Hepatocyte (in vitro differentiated cells): ENCODE results near the gene FLVCR2. TPM values are rescaled to one million over a fixed set of nuclear protein-coding genes. Genes with fewer than 3 reads are reported as not detected.

Experiments
- DNase-seq: peaks from one replicate; pipeline ENCODE4 v3.0.0-alpha.2; 2016; ENCODE audit warnings: low spot score
- H2AFZ ChIP-seq: fragments of 200-600 bp; sonication (generic); 2 replicates; pipeline ENCODE4 v1.6.0; 2016; ENCODE audit warnings: antibody characterized with exemption, mild to moderate bottlenecking
- H3K27ac ChIP-seq: fragments of 200-600 bp; sonication (generic); 2 replicates; pipeline ENCODE4 v1.5.1; 2016; ENCODE audit warnings: mild to moderate bottlenecking
- H3K27me3 ChIP-seq: fragments of 200-600 bp; sonication (generic); 2 replicates; pipeline ENCODE4 v1.6.1; 2016
- H3K36me3 ChIP-seq: fragments of 200-600 bp; sonication (generic); replicated peaks from 2 replicates; pipeline ENCODE4 v1.5.1; 2016; ENCODE audit warnings: low read depth; ENCODE audit not compliant: insufficient read depth
- H3K4me1 ChIP-seq: fragments of 200-600 bp; sonication (generic); 2 replicates; pipeline ENCODE4 v1.5.1; 2016; ENCODE audit warnings: mild to moderate bottlenecking, moderate library complexity; ENCODE audit not compliant: insufficient read depth
- H3K4me2 ChIP-seq: fragments of 200-600 bp; sonication (generic); 2 replicates; pipeline ENCODE4 v1.6.0; 2016
- H3K4me3 ChIP-seq: fragments of 200-600 bp; sonication (generic); 2 replicates; pipeline ENCODE4 v1.5.1; 2016; ENCODE audit warnings: mild to moderate bottlenecking
- H3K79me2 ChIP-seq: fragments of 200-600 bp; sonication (generic); 2 replicates; pipeline ENCODE4 v1.6.0; 2017; ENCODE audit warnings: mild to moderate bottlenecking
- H3K9me2 ChIP-seq: fragments of 200-600 bp; sonication (generic); replicated peaks from 2 replicates; pipeline ENCODE4 v1.6.0; 2017; ENCODE audit warnings: mild to moderate bottlenecking; ENCODE audit not compliant: insufficient read depth
- H3K9me3 ChIP-seq: fragments of 200-600 bp; sonication (generic); 2 replicates; pipeline ENCODE4 v1.5.1; 2016; ENCODE audit warnings: low read depth, mild to moderate bottlenecking
- H4K20me1 ChIP-seq: fragments of 200-600 bp; sonication (generic); 2 replicates; pipeline ENCODE4 v1.6.0; 2016; ENCODE audit warnings: mild to moderate bottlenecking; ENCODE audit not compliant: insufficient read depth, poor library complexity, severe bottlenecking
- CTCF ChIP-seq: fragments of 200-600 bp; sonication (generic); IDR thresholded peaks from 2 replicates; pipeline ENCODE4 v1.5.1; 2016; ENCODE audit warnings: antibody characterized with exemption, mild to moderate bottlenecking; ENCODE audit not compliant: poor library complexity
- EZH2 ChIP-seq: fragments of 200-600 bp; sonication (generic); IDR thresholded peaks from 2 replicates; pipeline ENCODE4 v1.6.1; 2016; ENCODE audit warnings: antibody characterized with exemption, mild to moderate bottlenecking, borderline replicate concordance
- EZH2phosphoT487 ChIP-seq: fragments of 200-600 bp; sonication (generic); IDR thresholded peaks from one replicate; pipeline ENCODE4 v1.6.1; 2018; ENCODE audit warnings: antibody characterized with exemption, mild to moderate bottlenecking, low read depth, moderate library complexity; ENCODE audit not compliant: unreplicated experiment, severe bottlenecking
- WGBS: methylation state at CpG from one replicate; pipeline ENCODE4 v1.1.6; 2016; ENCODE audit warnings: low lambda C conversion rate; ENCODE audit errors: missing lambda C conversion rate; 5-methylcytosine and 5-hydroxymethylcytosine counted together
- polyA plus RNA-seq: library from polyadenylated mRNA; unstranded; fragments of >200 nt; fragmentation: Nextera tagmentation; extraction: Ambion mirVana; gene quantifications from 2 replicates; pipeline ENCODE4 v1.2.1, GENCODE V29; 2016
- total RNA-seq: library from RNA; depleted of rRNA; stranded (reverse); fragments of >200 nt; gene quantifications from 2 replicates; pipeline ENCODE4 v1.2.3, GENCODE V29; 2014

Gene FLVCR2
- total and polyA plus RNA-seq, 2 experiments from 2014 or later = 9.5 to 10.1 TPM

GRCh38 chr14:75547552-75548250, 30.7 kb upstream of the FLVCR2 start:
- WGBS = 94% methylated on average over 11 of the region's 11 CpGs
- TF ChIP-seq EZH2 = no peak
- TF ChIP-seq EZH2phosphoT487 = no peak
- TF ChIP-seq CTCF = no peak
- no peak overlapping the region for H3K27ac ChIP-seq

DNA sequence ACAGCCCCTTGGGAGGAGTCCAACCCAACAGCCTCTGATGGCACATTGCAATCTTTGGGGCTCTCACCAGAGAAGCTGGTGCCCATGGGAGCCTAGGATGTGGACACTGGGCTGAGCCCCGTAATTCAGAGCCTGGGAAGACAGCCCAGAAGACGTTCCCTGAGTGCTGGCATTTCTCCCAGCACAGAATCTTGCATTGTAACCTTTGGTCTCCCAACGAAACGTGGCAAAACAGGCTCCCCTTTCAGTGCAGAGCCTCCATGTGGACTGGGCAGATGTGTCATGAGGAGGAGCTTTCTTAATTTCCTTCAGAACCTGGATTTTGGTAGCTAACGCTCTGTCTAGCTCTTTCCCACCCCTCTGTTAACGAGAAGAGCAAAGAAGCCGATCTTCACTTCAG, 29.9 kb upstream of the FLVCR2 start:
- no peak overlapping the region for H2AFZ ChIP-seq
- H3K36me3 ChIP-seq = no peaks in the 10 kb centered on the region
- H3K9me3 ChIP-seq = no peaks in the 10 kb centered on the region
- no peak overlapping the region for H3K4me3 ChIP-seq
- no peak overlapping the region for H3K27ac ChIP-seq
- H3K27me3 ChIP-seq = no peaks in the 10 kb centered on the region
- no peaks in the 10 kb centered on the region for H4K20me1 ChIP-seq
- no peaks in the 10 kb centered on the region for H3K4me1 ChIP-seq
- no peaks in the 10 kb centered on the region for H3K9me2 ChIP-seq
- TF ChIP-seq EZH2phosphoT487 (no peak), CTCF (no peak), EZH2 (no peak)
- WGBS = 76% methylated on average over 7 of the region's 7 CpGs
- no peaks in the 10 kb centered on the region for H3K79me2 ChIP-seq
- H3K4me2 ChIP-seq = no peak overlapping the region
- no peak for DNase-seq

More at GRCh38 chr14:75547552-75548250, 30.7 kb upstream of the FLVCR2 start:
- H4K20me1 ChIP-seq = no peaks in the 10 kb centered on the region
- peaks cover 4% of the 10 kb centered on the region for H3K4me1 ChIP-seq
- H3K4me2 ChIP-seq = no peak overlapping the region
- H3K9me2 ChIP-seq = no peaks in the 10 kb centered on the region
- no peaks in the 10 kb centered on the region for H3K27me3 ChIP-seq
- no peaks in the 10 kb centered on the region for H3K36me3 ChIP-seq
- no peak overlapping the region for H3K4me3 ChIP-seq
- H2AFZ ChIP-seq = no peak overlapping the region
- DNase-seq = no peak
- H3K79me2 ChIP-seq = no peaks in the 10 kb centered on the region
- no peaks in the 10 kb centered on the region for H3K9me3 ChIP-seq

GRCh38 chr14:75549169-75549568, 29.3 kb upstream of the FLVCR2 start:
- TF ChIP-seq CTCF (no peak), EZH2phosphoT487 (no peak), EZH2 (no peak)
- WGBS = 74% methylated on average over 5 of the region's 5 CpGs
- H3K4me2 ChIP-seq = no peak overlapping the region

More at GRCh38 chr14:75549169-75549568, 29.3 kb upstream of the FLVCR2 start:
- Histone ChIP-seq H3K79me2 (no peaks in the 10 kb centered on the region), H3K9me2 (no peaks in the 10 kb centered on the region), H3K4me1 (peaks cover 5% of the 10 kb centered on the region), H3K4me3 (no peak overlapping the region), H2AFZ (no peak overlapping the region), H4K20me1 (no peaks in the 10 kb centered on the region), H3K27ac (no peak overlapping the region), H3K36me3 (no peaks in the 10 kb centered on the region), H3K9me3 (no peaks in the 10 kb centered on the region), H3K27me3 (no peaks in the 10 kb centered on the region)
- no peak for DNase-seq
